VCaP (cell line): ENCODE data around the gene ADGRV1.
A peak's percentile ranks its signal among the peaks of the same experiment; 100 is the strongest.
"Not testable (repeated sequence)": the region's sequence is repeated elsewhere in the genome, so short reads cannot be mapped to it uniquely, and the experiment has no call there.

Experiments used
- H3K27ac ChIP-seq: fragments of 450-650 bp; 2 replicates; pipeline ENCODE4 v1.5.1; 2017
- TF ChIP-seq, protein P1 (sequence below): fragments of 450-650 bp; conservative IDR thresholded peaks from 2 replicates; pipeline ENCODE4 v1.5.1; 2017; ENCODE audit warnings: mild to moderate bottlenecking, moderate library complexity

The ADGRV1 gene

GRCh38 chr5:91033370-91033769 lies 474.8 kb downstream of the ADGRV1 start:
- H3K27ac ChIP-seq, result peak overlapping the region; percentile 51
- TF ChIP-seq, protein P1, sequence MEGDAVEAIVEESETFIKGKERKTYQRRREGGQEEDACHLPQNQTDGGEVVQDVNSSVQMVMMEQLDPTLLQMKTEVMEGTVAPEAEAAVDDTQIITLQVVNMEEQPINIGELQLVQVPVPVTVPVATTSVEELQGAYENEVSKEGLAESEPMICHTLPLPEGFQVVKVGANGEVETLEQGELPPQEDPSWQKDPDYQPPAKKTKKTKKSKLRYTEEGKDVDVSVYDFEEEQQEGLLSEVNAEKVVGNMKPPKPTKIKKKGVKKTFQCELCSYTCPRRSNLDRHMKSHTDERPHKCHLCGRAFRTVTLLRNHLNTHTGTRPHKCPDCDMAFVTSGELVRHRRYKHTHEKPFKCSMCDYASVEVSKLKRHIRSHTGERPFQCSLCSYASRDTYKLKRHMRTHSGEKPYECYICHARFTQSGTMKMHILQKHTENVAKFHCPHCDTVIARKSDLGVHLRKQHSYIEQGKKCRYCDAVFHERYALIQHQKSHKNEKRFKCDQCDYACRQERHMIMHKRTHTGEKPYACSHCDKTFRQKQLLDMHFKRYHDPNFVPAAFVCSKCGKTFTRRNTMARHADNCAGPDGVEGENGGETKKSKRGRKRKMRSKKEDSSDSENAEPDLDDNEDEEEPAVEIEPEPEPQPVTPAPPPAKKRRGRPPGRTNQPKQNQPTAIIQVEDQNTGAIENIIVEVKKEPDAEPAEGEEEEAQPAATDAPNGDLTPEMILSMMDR, result no peak

DNA sequence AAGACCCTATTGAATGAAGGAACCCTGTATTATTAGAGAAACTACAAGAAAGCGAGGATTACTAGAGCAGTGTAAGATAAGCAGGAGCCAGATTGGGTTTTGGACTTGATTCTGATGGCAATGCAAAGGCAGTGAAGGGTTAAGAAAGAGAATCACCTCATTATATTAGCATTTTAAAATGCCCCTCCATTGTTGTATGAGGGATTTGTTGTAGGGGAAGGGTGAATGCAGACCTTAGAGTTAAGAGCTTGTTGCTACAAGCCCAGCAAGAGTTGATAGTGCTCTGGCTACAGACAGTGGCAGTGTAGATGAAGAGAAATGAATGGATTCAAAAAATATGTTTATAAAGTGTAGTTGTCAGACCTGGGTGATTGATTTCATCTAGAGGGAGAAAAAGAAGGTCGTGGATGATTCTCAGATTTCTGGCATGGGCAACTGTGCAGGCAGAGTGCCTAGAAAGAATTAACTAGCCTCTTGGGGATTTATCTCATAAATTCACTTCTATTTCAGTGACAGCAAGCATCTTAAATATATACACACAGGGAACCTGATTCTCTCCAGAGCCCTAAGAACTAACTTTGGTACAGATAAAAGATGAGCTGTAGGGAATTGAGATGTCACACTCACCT lies 479.7 kb downstream of the ADGRV1 start:
- H3K27ac ChIP-seq, result peak overlapping the region; percentile 67
- TF ChIP-seq, protein P1, result no peak

DNA sequence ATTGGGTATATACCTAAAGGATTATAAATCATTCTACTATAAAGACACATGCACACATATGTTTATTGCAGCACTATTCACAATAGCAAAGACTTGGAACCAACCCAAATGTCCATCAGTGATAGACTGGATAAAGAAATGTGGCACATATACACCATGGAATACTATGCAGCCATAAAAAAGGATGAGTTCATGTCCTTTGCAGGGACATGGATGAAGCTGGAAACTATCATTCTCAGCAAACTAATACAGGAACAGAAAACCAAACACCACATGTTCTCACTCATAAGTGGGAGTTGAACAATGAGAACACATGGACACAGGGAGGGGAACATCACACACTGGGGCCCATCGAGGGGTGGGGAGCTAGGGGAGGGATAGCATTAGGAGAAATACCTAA lies 482.5 kb downstream of the ADGRV1 start:
- not testable (repeated sequence) for H3K27ac ChIP-seq

DNA sequence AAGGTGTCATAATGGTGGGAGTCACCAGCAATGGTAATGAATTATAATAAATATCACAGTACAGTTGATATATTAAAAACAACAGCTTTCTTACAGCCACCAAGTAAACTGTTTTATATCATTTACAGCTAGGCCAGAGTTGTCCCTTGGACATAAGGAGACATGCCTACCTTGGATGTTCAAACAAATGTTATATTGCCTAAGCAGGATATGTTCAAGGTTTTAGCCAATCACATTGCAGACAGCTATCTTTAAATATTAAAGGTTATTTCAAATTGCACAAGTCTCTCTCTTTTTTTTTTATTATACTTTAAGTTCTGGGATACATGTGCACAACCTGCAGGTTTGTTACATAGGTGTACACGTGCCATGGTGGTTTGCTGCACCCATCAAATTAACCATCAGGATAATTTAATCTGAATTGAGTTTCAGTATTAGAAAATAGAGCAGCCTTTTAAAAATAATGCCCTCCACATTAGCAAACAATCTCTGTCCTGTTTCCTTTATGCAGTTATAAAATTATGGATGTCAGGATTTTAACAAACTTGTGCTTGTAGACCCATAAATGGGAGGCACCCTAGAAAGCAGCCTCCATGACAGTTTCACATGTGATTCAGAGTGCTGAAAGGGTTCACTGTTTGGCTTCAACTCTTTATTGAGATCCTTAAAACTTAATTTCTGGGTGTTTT lies 483.8 kb downstream of the ADGRV1 start:
- H3K27ac ChIP-seq, result peak overlapping the region; percentile 83
- TF ChIP-seq, protein P1, result no peak

- TF ChIP-seq, protein P1, result no peak
- H3K27ac ChIP-seq, result peak overlapping the region; percentile 83
Measured at GRCh38 chr5:91042936-91043255, 484.3 kb downstream of the ADGRV1 start.

- H3K27ac ChIP-seq, result peak overlapping the region; percentile 46
- TF ChIP-seq, protein P1, result no peak
Measured at GRCh38 chr5:91048073-91048472, 489.5 kb downstream of the ADGRV1 start.

GRCh38 chr5:91049112-91049511 lies 490.5 kb downstream of the ADGRV1 start:
- peak overlapping the region; percentile 46 for H3K27ac ChIP-seq
- TF ChIP-seq, protein P1, result no peak

GRCh38 chr5:91049800-91050199 lies 491.2 kb downstream of the ADGRV1 start:
- H3K27ac ChIP-seq, result peak overlapping the region; percentile 46
- TF ChIP-seq, protein P1, result no peak

- H3K27ac ChIP-seq, result not testable (repeated sequence)
Measured at GRCh38 chr5:91052411-91052810, 493.8 kb downstream of the ADGRV1 start.
